Measurements from ENCODE around the gene DDX47.

DNA sequence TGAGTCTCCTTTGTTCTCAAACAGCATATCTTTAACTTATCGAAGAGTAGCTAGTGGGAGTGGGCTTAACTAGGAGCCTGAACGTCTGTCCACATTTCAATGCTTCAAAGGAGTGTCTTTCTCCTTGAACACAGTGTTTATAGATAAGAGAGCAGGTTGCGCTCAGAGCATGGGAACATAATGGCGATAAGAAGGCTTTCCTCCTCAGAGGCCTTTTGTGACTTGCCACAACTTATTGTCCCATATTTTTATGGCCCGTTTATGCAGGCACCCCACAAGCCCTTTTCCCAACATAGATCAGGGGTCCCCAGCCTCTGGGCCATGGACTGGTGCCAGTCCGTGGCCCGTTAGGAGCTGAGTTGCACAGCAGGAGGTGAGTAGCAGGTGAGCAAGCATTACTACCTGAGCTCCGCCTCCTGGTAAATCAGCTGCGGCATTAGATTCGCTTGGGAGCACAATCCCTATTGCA is 2.6 kb upstream of the DDX47 start:
- no peak for TF ChIP-seq RAD21 (IDR thresholded peaks at IDR 0.05)
- no peak for TF ChIP-seq MAX (IDR thresholded peaks at IDR 0.05)
- TF ChIP-seq, protein P1, sequence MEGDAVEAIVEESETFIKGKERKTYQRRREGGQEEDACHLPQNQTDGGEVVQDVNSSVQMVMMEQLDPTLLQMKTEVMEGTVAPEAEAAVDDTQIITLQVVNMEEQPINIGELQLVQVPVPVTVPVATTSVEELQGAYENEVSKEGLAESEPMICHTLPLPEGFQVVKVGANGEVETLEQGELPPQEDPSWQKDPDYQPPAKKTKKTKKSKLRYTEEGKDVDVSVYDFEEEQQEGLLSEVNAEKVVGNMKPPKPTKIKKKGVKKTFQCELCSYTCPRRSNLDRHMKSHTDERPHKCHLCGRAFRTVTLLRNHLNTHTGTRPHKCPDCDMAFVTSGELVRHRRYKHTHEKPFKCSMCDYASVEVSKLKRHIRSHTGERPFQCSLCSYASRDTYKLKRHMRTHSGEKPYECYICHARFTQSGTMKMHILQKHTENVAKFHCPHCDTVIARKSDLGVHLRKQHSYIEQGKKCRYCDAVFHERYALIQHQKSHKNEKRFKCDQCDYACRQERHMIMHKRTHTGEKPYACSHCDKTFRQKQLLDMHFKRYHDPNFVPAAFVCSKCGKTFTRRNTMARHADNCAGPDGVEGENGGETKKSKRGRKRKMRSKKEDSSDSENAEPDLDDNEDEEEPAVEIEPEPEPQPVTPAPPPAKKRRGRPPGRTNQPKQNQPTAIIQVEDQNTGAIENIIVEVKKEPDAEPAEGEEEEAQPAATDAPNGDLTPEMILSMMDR (IDR thresholded peaks at IDR 0.05; ENCODE audit: low read depth, low read length, missing input control) = no peak
- no peak for TF ChIP-seq REST (IDR thresholded peaks at IDR 0.05)
- TF ChIP-seq TAF1 (conservative IDR thresholded peaks at IDR 0.05) = no peak
- no peak for TF ChIP-seq RXRA (IDR thresholded peaks at IDR 0.05)
- no peak for TF ChIP-seq NR2F2 (IDR thresholded peaks at IDR 0.05)
- TF ChIP-seq, protein P2, sequence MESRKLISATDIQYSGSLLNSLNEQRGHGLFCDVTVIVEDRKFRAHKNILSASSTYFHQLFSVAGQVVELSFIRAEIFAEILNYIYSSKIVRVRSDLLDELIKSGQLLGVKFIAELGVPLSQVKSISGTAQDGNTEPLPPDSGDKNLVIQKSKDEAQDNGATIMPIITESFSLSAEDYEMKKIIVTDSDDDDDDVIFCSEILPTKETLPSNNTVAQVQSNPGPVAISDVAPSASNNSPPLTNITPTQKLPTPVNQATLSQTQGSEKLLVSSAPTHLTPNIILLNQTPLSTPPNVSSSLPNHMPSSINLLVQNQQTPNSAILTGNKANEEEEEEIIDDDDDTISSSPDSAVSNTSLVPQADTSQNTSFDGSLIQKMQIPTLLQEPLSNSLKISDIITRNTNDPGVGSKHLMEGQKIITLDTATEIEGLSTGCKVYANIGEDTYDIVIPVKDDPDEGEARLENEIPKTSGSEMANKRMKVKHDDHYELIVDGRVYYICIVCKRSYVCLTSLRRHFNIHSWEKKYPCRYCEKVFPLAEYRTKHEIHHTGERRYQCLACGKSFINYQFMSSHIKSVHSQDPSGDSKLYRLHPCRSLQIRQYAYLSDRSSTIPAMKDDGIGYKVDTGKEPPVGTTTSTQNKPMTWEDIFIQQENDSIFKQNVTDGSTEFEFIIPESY (IDR thresholded peaks at IDR 0.05) = no peak
- TF ChIP-seq FOXA1 (IDR thresholded peaks at IDR 0.05) = no peak
- TF ChIP-seq YY1 (IDR thresholded peaks at IDR 0.05) = no peak
- TF ChIP-seq JUND (IDR thresholded peaks at IDR 0.05) = no peak
- TF ChIP-seq ATF3 (IDR thresholded peaks at IDR 0.05) = no peak
- no peak for TF ChIP-seq EGR1 (IDR thresholded peaks at IDR 0.05; ENCODE audit: low read depth in 2 of 2)
